Fibroblast of villous mesenchyme (primary cell): Measurements from ENCODE around the gene ROBO4. TPM values are rescaled to one million over a fixed set of nuclear protein-coding genes. Genes with fewer than 3 reads are reported as not detected.

Experiments used
- DNase-seq: peaks from one replicate; pipeline ENCODE4 v3.0.0-alpha.2; 2010; ENCODE audit warnings: low read depth
- H3K4me3 ChIP-seq: 2 replicates; pipeline ENCODE4 v1.5.1; 2011; ENCODE audit warnings: low read depth, mild to moderate bottlenecking, low read length
- CTCF ChIP-seq: IDR thresholded peaks from 2 replicates; pipeline ENCODE4 v1.5.1; 2012; ENCODE audit warnings: low read depth, mild to moderate bottlenecking, low read length; ENCODE audit not compliant: insufficient read depth
- total RNA-seq: library from RNA; depleted of rRNA; stranded (reverse); fragments of >200 nt; gene quantifications from 2 replicates; pipeline ENCODE4 v1.2.3, GENCODE V29; 2012

Gene ROBO4
- total RNA-seq, 1 donor = 0.86 TPM

GRCh38 chr11:124896071-124896750 is 1.5 kb downstream of the ROBO4 start:
- TF ChIP-seq CTCF = no peak
- H3K4me3 ChIP-seq = no peak overlapping the region
- DNase-seq = no peak

- no peak for DNase-seq
- no peak for TF ChIP-seq CTCF
Observed at GRCh38 chr11:124895471-124895971, 2.1 kb downstream of the ROBO4 start.

GRCh38 chr11:124894606-124895430 is 2.8 kb downstream of the ROBO4 start:
- no peak for DNase-seq
- H3K4me3 ChIP-seq = no peak overlapping the region
- no peak for TF ChIP-seq CTCF

More at GRCh38 chr11:124895471-124895971, 2.1 kb downstream of the ROBO4 start:
- H3K4me3 ChIP-seq = no peak overlapping the region

- no peak for DNase-seq
- H3K4me3 ChIP-seq = no peak overlapping the region
- no peak for TF ChIP-seq CTCF
Observed at GRCh38 chr11:124893781-124894401, 3.8 kb downstream of the ROBO4 start.

- H3K4me3 ChIP-seq = no peak overlapping the region
- TF ChIP-seq CTCF = no peak
- DNase-seq = no peak
Observed at GRCh38 chr11:124892750-124893454, 4.8 kb downstream of the ROBO4 start.

- no peak overlapping the region for H3K4me3 ChIP-seq
- no peak for TF ChIP-seq CTCF
- DNase-seq = no peak
Observed at GRCh38 chr11:124892146-124892545, 5.5 kb downstream of the ROBO4 start.
